HCT116 (cell line): ENCODE measurements around the gene EMP1.

Source experiments
- EZH2 ChIP-seq: fragments of 200-600 bp; sonication (generic); IDR thresholded peaks from 2 replicates; pipeline ENCODE4 v1.6.1; 2017; ENCODE audit warnings: antibody characterized with exemption, mixed run types
- JUND ChIP-seq: IDR thresholded peaks from 2 replicates; pipeline ENCODE4 v1.6.1; 2012
- POLR2A ChIP-seq: IDR thresholded peaks from 2 replicates; pipeline ENCODE4 v1.7.0; 2011; ENCODE audit warnings: borderline replicate concordance; ENCODE audit not compliant: insufficient read depth, insufficient read length; ENCODE audit errors: extremely low read depth
- POLR2AphosphoS5 ChIP-seq: IDR thresholded peaks from 2 replicates; pipeline ENCODE4 v1.6.1; 2011; ENCODE audit warnings: mild to moderate bottlenecking, low read depth, low read length, moderate library complexity
- YY1 ChIP-seq: IDR thresholded peaks from 2 replicates; pipeline ENCODE4 v1.6.1; 2011; ENCODE audit warnings: low read length, low read depth, moderate library complexity, mild to moderate bottlenecking; ENCODE audit not compliant: insufficient replicate concordance; ENCODE audit errors: extremely low read depth
- TF ChIP-seq, protein P1 (sequence below), 3 experiments: fragments of 200-600 bp in 1 of 3; sonication (generic) in 1 of 3; IDR thresholded peaks in 2 of 3; conservative IDR thresholded peaks in 1 of 3; 2 replicates each; pipeline ENCODE4 v1.5.1; 2012 to 2017; ENCODE audit warnings: low read depth in 2 of 3, low read length in 2 of 3, antibody characterized with exemption in 1 of 3, borderline replicate concordance in 1 of 3, control low read depth in 1 of 3, mild to moderate bottlenecking in 1 of 3, mixed read lengths in 1 of 3, mixed run types in 1 of 3, moderate library complexity in 1 of 3; ENCODE audit not compliant: insufficient read depth in 1 of 3

DNA sequence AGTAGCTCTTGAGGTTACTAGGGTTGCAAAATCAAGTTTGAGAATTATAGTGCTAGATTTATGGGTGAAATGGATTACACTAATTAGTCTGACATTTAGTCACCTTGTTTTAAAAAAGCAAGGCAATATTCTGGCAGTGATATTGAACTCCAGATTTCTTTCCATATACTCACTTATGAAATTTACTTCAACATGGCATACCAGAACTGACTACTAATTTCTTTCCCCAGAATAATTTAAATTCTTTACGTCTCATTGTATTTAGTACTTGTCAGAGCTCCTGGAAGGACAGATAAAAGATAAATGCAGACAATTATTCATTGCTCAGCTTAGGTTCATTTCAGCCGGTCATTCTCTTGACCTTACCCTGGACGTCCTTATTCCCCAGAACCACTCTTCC is 24.3 kb downstream of the EMP1 start:
- TF ChIP-seq, protein P1, sequence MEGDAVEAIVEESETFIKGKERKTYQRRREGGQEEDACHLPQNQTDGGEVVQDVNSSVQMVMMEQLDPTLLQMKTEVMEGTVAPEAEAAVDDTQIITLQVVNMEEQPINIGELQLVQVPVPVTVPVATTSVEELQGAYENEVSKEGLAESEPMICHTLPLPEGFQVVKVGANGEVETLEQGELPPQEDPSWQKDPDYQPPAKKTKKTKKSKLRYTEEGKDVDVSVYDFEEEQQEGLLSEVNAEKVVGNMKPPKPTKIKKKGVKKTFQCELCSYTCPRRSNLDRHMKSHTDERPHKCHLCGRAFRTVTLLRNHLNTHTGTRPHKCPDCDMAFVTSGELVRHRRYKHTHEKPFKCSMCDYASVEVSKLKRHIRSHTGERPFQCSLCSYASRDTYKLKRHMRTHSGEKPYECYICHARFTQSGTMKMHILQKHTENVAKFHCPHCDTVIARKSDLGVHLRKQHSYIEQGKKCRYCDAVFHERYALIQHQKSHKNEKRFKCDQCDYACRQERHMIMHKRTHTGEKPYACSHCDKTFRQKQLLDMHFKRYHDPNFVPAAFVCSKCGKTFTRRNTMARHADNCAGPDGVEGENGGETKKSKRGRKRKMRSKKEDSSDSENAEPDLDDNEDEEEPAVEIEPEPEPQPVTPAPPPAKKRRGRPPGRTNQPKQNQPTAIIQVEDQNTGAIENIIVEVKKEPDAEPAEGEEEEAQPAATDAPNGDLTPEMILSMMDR (IDR thresholded peaks at IDR 0.05 in 2 of 3, conservative IDR thresholded peaks at IDR 0.05 in 1 of 3; ENCODE audit: borderline replicate concordance in 1 of 3, insufficient read depth in 1 of 3, low read depth in 2 of 3, low read length in 2 of 3), result no peak
- TF ChIP-seq JUND (no peak), EZH2 (no peak), POLR2A (no peak), YY1 (no peak), POLR2AphosphoS5 (no peak)
